Measurements from ENCODE around the gene TNNT1.

- TF ChIP-seq, protein P1, sequence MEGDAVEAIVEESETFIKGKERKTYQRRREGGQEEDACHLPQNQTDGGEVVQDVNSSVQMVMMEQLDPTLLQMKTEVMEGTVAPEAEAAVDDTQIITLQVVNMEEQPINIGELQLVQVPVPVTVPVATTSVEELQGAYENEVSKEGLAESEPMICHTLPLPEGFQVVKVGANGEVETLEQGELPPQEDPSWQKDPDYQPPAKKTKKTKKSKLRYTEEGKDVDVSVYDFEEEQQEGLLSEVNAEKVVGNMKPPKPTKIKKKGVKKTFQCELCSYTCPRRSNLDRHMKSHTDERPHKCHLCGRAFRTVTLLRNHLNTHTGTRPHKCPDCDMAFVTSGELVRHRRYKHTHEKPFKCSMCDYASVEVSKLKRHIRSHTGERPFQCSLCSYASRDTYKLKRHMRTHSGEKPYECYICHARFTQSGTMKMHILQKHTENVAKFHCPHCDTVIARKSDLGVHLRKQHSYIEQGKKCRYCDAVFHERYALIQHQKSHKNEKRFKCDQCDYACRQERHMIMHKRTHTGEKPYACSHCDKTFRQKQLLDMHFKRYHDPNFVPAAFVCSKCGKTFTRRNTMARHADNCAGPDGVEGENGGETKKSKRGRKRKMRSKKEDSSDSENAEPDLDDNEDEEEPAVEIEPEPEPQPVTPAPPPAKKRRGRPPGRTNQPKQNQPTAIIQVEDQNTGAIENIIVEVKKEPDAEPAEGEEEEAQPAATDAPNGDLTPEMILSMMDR (IDR thresholded peaks at IDR 0.05) = no peak
- TF ChIP-seq ZFX (IDR thresholded peaks at IDR 0.05; ENCODE audit: borderline replicate concordance) = no peak
Measured at GRCh38 chr19:55090564-55090963, 58.4 kb downstream of the TNNT1 start.

All from 22Rv1 (cell line).